AML-193 (cell line): ENCODE data around the gene SPATA2L.

ENCODE experiments used
- DNase-seq, 2 experiments: peaks; one replicate each; lab custom pipeline; 2025; lab: John Stamatoyannopoulos, UW

Gene SPATA2L

GRCh38 chr16:89656435-89657121 lies 44.9 kb downstream of the SPATA2L start:
- DNase-seq, result no peak

DNA sequence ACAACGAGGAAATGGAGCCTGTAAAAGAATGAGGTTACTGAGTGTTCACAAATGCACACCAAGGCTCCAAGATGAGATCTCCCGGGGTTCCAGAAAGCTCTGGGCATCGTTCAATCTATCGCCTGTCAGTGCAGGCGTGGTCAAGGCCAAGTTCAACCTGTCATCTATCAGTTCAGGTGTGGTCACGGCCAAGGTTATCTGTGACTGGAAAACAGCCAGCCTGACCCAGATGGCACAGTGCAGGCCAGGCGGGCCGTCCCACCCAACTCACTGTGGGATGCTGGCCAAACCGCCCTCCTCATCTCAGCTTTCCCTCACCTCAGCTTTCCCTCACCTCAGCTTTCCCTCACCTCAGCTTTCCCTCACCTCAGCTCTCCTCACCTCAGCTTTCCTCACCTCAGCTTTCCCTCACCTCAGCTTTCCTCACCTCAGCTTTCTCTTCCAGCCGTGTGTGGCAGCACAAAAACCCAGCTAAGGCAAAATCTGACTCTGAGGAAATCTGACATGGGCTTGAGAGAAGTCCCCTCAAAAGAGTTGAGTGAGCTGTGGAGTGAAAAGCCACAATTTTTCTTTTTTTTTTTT lies 46.4 kb downstream of the SPATA2L start:
- DNase-seq, result no peak

DNA sequence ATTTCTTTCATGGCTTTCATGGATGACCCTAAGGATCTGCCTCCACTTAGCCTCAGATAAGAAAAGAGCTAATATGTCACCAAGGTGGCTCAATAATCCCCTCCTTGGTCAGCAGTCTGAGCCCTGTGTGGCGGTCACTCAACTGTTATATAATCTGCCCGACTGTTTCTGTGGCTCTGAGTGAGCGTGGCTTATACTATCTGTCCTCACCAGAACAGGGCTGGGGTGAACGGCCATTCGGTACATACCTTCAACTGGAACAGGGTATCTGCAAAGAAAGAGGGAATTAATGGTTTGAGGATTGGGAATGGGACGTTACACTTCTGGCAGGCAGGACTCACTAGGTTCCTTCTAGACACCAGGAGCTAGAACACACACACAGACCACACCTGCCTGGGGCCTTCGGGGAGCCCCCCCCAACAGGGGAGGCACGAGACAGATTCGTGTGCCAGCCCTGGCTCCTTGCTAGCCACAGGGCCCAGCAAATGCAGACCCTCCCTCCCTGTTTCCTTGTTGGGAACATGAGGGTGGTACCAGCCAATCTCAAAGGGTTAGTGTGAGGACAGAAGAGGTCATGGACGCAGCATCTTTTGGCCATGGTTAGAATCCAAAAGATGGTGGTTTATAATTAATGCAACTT lies 47.7 kb downstream of the SPATA2L start:
- DNase-seq, result no peak

- no peak for DNase-seq
These were observed 49.9 kb downstream of the SPATA2L start for GRCh38 chr16:89651584-89651983.

DNA sequence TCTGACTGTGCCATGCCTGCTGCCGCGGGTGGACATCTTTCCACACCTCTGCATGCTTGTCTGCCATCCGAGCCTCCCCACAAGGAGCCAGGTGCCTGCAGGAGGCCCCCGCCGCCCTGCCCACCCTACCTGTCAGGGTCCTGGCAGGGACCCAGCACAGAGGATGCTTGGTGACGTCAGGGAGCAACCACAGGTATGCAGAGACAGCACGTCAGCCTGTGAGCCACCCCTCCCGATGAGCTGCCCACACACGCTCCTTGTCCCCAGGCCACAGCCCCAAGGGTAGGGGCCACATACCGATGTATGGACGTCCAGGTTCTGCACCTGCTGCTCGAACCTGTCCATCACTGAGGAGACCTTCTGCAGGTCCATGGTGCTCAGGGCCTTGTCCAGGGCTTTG lies 54.6 kb downstream of the SPATA2L start:
- no peak for DNase-seq
